K562 (cell line): Measurements from ENCODE around the gene BIRC7.
A peak's percentile ranks its signal among the peaks of the same experiment; 100 is the strongest.

Source experiments
- CTCF ChIP-seq, 3 experiments: IDR thresholded peaks in 2 of 3; conservative IDR thresholded peaks in 1 of 3; 2 replicates each; pipeline ENCODE4 v1.5.1; 2011 to 2012; ENCODE audit warnings: low read length in 3 of 3, mild to moderate bottlenecking in 3 of 3, control low read depth in 2 of 3, improper control_type of control experiment in 1 of 3, inconsistent platforms in 1 of 3, low read depth in 1 of 3, mixed read lengths in 1 of 3, moderate library complexity in 1 of 3; ENCODE audit not compliant: insufficient read depth in 2 of 3
- ELF1 ChIP-seq: fragments of 200-800 bp; sonication (Bioruptor generic); IDR thresholded peaks from 2 replicates; pipeline ENCODE4 v1.6.1; 2016; ENCODE audit warnings: missing genetic modification characterization, missing compliant biosample characterization
- EZH2 ChIP-seq: IDR thresholded peaks from 2 replicates; pipeline ENCODE4 v1.6.1; 2012; ENCODE audit warnings: low read depth, mild to moderate bottlenecking, inconsistent platforms, low read length, borderline replicate concordance
- JUN ChIP-seq, 2 experiments: sonication (generic) in 1 of 2; formaldehyde crosslinking in 1 of 2; IDR thresholded peaks; 2 replicates each; pipeline versions ENCODE4 v1.6.1 to v1.8.0; 2012 to 2022; ENCODE audit warnings: borderline replicate concordance in 2 of 2, mild to moderate bottlenecking in 2 of 2, improper control_type of control experiment in 1 of 2, low read depth in 1 of 2, low read length in 1 of 2, missing genetic modification reagents in 1 of 2
- NBN ChIP-seq: fragments of 450-650 bp; IDR thresholded peaks from 2 replicates; pipeline ENCODE4 v1.6.1; 2016; ENCODE audit warnings: low read depth, mild to moderate bottlenecking
- NCOA2 ChIP-seq, 2 experiments: fragments of 450-650 bp; IDR thresholded peaks; 2 replicates each; pipeline ENCODE4 v1.6.1; 2018; ENCODE audit warnings: mild to moderate bottlenecking in 2 of 2, moderate library complexity in 1 of 2; ENCODE audit not compliant: partially characterized antibody in 2 of 2
- PHF21A ChIP-seq: fragments of 450-650 bp; IDR thresholded peaks from 2 replicates; pipeline ENCODE4 v1.6.1; 2017; ENCODE audit warnings: low read depth, borderline replicate concordance
- POLR2A ChIP-seq: fragments of 450-650 bp; conservative IDR thresholded peaks from 2 replicates; pipeline ENCODE4 v1.6.1; 2016
- TFAM ChIP-seq: fragments of 250-450 bp; sonication (Bioruptor Pico); conservative IDR thresholded peaks from 2 replicates; pipeline ENCODE4 v1.5.0; 2021; ENCODE audit warnings: mild to moderate bottlenecking, moderate library complexity
- TSHZ1 ChIP-seq: fragments of 250-450 bp; sonication (Bioruptor Pico); IDR thresholded peaks from 2 replicates; pipeline ENCODE4 v1.4.0; 2020; ENCODE audit warnings: mild to moderate bottlenecking, moderate library complexity
- USF1 ChIP-seq: sonication (generic); formaldehyde crosslinking; IDR thresholded peaks from 2 replicates; pipeline ENCODE4 v1.9.0; 2022; ENCODE audit warnings: mild to moderate bottlenecking, missing genetic modification reagents
- ZNF217 ChIP-seq: sonication (generic); formaldehyde crosslinking; IDR thresholded peaks from 2 replicates; pipeline ENCODE4 v1.8.0; 2022; ENCODE audit warnings: mild to moderate bottlenecking, missing genetic modification reagents
- ZSCAN32 ChIP-seq: fragments of 450-650 bp; formaldehyde crosslinking; IDR thresholded peaks from 2 replicates; pipeline ENCODE4 v1.4.0; 2020; ENCODE audit warnings: mild to moderate bottlenecking, moderate library complexity

GRCh38 chr20:63218701-63219446 lies 16.8 kb upstream of the BIRC7 start:
- TF ChIP-seq PHF21A (no peak), JUN (IDR thresholded peaks at IDR 0.05; ENCODE audit: borderline replicate concordance, low read depth, low read length) (no peak), JUN (CRISPR knock-in tag; IDR thresholded peaks at IDR 0.05; ENCODE audit: borderline replicate concordance) (no peak), ZNF217 (CRISPR knock-in tag) (no peak), EZH2 (no peak), NCOA2 (IDR thresholded peaks at IDR 0.05; ENCODE audit: partially characterized antibody in 2 of 2) (no peak), USF1 (no peak), CTCF (IDR thresholded peaks at IDR 0.05 in 2 of 3, conservative IDR thresholded peaks at IDR 0.05 in 1 of 3; ENCODE audit: insufficient read depth in 2 of 3, low read depth in 1 of 3, low read length in 3 of 3) (peak in 1 of 3 experiments; percentile 3; a peak in 1 of 6 replicates), TFAM (no peak), TSHZ1 (CRISPR knock-in tag) (no peak), NBN (no peak), ELF1 (tag) (no peak), ZSCAN32 (CRISPR knock-in tag) (no peak), POLR2A (no peak)
